ENCODE results near the gene SLC35A4.

The SLC35A4 gene

DNA sequence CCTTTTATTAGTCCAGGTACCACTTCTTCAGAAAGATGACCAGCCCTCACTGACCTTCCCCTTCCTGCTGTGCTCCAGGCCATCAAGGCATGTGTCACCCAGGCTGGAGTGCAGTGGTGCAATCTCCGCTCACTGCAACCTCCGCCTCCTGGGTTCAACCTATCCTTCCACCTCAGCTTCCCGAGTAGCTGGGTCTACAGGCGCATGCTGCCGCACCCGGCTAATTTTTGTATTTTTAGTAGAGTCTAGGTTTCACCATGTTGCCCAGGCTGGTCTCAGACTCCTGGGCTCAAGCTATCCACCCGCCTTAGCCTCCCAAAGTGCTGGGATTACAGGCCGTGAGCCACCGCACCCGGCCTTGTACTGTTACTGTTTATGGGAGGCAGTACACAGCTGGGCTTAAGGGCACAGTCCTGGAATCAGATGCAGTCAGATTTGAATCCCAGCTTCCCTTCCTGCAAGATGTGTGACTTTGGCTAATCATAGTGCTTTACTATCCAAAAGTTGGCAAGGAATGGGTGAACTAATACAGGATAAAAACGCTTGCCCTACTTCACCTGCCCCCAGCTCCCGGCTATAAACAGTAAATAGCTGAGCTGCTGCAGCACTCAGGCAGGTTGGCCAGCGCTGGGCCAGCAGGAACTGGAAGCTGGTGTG, 17.6 kb upstream of the SLC35A4 start:
- DNase-seq (ENCODE audit: low read depth): no peak

DNA sequence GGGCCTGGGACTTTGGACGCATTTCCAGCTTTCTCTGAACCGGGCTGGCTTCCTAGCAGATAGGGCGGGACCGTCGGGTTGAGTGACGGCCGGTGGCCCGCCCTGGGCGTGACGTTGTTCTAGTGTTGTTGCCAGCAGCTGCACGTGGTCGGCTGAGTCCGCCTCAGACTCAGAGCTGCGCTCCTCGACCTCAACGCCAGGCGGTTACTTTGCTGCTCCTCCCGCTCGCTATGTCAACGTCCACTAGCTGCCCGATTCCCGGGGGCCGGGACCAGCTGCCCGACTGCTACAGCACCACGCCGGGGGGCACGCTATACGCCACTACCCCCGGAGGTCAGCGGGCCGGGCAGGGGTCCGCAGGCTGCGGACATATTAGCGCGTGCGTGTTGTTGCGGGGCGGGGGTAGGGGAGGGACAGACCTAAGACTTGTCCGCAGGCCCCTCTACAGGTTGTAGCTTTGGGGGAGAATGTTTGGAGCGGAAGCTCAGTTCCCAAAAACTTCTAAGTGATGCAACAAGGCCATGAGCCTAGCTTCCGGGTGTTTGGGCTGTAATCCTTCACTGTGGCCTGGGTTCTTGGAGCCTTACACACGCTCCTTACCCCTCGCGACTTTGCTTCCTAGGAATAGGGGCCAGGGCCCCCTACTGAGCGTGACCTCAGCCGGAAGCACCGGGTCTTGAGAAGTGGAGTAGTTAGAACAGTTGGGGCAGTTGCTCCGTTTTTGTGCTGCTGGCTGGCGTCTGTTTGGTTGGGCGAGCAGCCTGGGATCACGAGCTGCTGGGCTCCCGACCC, 16.9 kb upstream of the SLC35A4 start, which contains the start of gene EIF4EBP3:
Gene EIF4EBP3 (plus strand): TSS at position 155 of the 792 bp plus-strand sequence. CDS start 76 bp downstream, at position 231.
- peak within 1 kb of the TSS; percentile 55 for H3K4me3 ChIP-seq (ENCODE audit: low read depth, low read length)
- TF ChIP-seq, protein P1, sequence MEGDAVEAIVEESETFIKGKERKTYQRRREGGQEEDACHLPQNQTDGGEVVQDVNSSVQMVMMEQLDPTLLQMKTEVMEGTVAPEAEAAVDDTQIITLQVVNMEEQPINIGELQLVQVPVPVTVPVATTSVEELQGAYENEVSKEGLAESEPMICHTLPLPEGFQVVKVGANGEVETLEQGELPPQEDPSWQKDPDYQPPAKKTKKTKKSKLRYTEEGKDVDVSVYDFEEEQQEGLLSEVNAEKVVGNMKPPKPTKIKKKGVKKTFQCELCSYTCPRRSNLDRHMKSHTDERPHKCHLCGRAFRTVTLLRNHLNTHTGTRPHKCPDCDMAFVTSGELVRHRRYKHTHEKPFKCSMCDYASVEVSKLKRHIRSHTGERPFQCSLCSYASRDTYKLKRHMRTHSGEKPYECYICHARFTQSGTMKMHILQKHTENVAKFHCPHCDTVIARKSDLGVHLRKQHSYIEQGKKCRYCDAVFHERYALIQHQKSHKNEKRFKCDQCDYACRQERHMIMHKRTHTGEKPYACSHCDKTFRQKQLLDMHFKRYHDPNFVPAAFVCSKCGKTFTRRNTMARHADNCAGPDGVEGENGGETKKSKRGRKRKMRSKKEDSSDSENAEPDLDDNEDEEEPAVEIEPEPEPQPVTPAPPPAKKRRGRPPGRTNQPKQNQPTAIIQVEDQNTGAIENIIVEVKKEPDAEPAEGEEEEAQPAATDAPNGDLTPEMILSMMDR (IDR thresholded peaks at IDR 0.05; ENCODE audit: insufficient read depth, low read depth, low read length, missing control alignments): peak; percentile 38
- DNase-seq (ENCODE audit: low read depth): peak; percentile 90

More for the DNA sequence above, 17.6 kb upstream of the SLC35A4 start:
- peak overlapping the region; percentile 55 for H3K4me3 ChIP-seq (ENCODE audit: low read depth, low read length)
- TF ChIP-seq, protein P1 (IDR thresholded peaks at IDR 0.05; ENCODE audit: insufficient read depth, low read depth, low read length, missing control alignments): no peak

DNA sequence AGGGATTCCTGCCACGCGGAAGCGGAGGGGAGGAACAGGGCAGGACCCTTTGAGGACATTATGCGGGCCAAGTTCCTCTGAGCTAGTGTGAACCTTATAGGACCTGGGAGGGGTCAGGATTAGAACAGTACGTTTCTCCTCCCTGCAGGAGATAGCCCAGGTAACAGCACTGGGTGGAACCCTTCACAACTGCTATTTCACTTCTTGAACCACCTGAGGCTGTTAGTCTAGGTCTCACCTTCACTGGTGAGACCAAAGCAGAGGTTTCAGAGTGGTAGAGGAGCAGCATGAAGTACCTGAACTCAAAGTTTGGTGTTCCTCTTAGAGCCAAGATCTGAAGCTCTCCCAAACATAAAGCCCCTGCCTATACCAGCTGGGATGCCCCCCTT, 16.3 kb upstream of the SLC35A4 start:
- no peak for DNase-seq (ENCODE audit: low read depth)
- TF ChIP-seq, protein P1 (IDR thresholded peaks at IDR 0.05; ENCODE audit: insufficient read depth, low read depth, low read length, missing control alignments): no peak
- peak overlapping the region; percentile 55 for H3K4me3 ChIP-seq (ENCODE audit: low read depth, low read length)

GRCh38 chr5:140548791-140549190, 15.8 kb upstream of the SLC35A4 start:
- no peak for DNase-seq (ENCODE audit: low read depth)
- TF ChIP-seq, protein P1 (IDR thresholded peaks at IDR 0.05; ENCODE audit: insufficient read depth, low read depth, low read length, missing control alignments): no peak
- no peak overlapping the region for H3K4me3 ChIP-seq (ENCODE audit: low read depth, low read length)

DNA sequence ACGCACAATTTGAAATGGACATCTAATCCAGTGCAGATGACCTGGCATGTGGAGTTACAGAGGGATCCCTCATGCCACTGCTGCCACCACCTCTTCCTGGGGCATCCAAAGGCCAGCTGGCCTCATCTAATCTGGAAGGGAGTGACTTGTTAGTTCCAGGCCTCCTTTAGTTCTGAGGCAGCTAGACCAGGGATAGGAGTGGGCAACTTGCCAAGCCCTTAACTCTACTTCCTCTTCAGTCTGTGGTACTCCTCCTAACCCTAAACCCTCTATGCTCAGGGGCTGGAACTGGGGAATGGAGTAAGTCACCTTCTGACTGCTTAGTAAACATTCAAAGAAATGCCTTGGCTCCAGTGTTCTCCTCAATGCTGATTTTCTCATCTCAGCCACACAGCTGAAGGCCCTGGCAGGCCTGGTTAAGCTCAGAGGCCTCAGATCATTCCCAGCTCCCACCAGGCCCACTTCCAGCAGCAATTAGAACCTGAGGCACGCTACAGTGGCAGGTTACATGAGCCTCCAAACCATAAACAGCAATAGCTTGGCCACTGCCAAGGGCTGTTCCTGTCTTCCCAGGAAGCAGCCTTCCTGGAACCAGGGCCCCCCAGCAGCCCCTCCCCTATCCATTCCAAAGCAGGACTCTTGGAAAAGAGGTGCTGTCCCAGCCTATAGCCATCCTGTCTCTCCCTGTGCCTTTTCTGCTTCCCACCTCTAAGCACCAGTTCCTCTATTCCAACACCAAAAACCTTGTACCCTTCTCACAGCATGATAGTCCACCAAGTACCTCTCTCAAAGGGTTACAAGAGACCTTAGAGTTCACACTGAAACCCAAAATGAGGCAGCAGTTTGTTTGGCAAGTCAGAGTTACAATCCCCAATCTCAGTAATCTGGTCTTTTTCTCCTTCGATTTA, 15.1 kb upstream of the SLC35A4 start:
- H3K4me3 ChIP-seq (ENCODE audit: low read depth, low read length): no peak overlapping the region
- DNase-seq (ENCODE audit: low read depth): no peak
- TF ChIP-seq, protein P1 (IDR thresholded peaks at IDR 0.05; ENCODE audit: insufficient read depth, low read depth, low read length, missing control alignments): no peak

Measured in GM12865 (cell line).